CD14-positive monocyte (primary cell): Measurements from ENCODE around the gene UBE2N. TPM values are rescaled to one million over a fixed set of nuclear protein-coding genes. Genes with fewer than 3 reads are reported as not detected.

Experiments used
- DNase-seq, 3 donors: peaks; one replicate each; pipeline ENCODE4 v3.0.0-alpha.2; 2011 to 2022
- H2AFZ ChIP-seq: 2 replicates; pipeline ENCODE4 v1.6.0; 2012; ENCODE audit warnings: mild to moderate bottlenecking, low read depth, low read length, inconsistent platforms; ENCODE audit not compliant: insufficient read depth, poor library complexity, severe bottlenecking
- H3K27ac ChIP-seq, 2 donors: 1 replicate in 1 of 2; 2 replicates in 1 of 2; pipeline ENCODE4 v1.5.1; 2012 to 2013; ENCODE audit warnings: low read length in 2 of 2, control low read depth in 1 of 2, inconsistent platforms in 1 of 2, low read depth in 1 of 2, mild to moderate bottlenecking in 1 of 2
- H3K27me3 ChIP-seq, 2 donors: one replicate each; pipeline versions ENCODE4 v1.6.0 to v1.6.1; 2011 to 2013; ENCODE audit warnings: low read length in 2 of 2; ENCODE audit not compliant: control insufficient read depth in 2 of 2, insufficient read depth in 2 of 2
- H3K36me3 ChIP-seq, 2 donors: replicated peaks in 1 of 2; 1 replicate in 1 of 2; 2 replicates in 1 of 2; pipeline versions ENCODE4 v1.5.1 to v1.6.1; 2012 to 2013; ENCODE audit warnings: low read length in 2 of 2, control low read depth in 1 of 2, inconsistent platforms in 1 of 2, mild to moderate bottlenecking in 1 of 2; ENCODE audit not compliant: insufficient read depth in 2 of 2, control insufficient read depth in 1 of 2
- H3K4me1 ChIP-seq, 2 donors: 1 replicate in 1 of 2; 2 replicates in 1 of 2; pipeline versions ENCODE4 v1.5.1 to v1.6.1; 2012 to 2013; ENCODE audit warnings: low read length in 2 of 2, control low read depth in 1 of 2, inconsistent platforms in 1 of 2, mild to moderate bottlenecking in 1 of 2, moderate library complexity in 1 of 2; ENCODE audit not compliant: insufficient read depth in 2 of 2, control insufficient read depth in 1 of 2
- H3K4me2 ChIP-seq: replicated peaks from 2 replicates; pipeline ENCODE3; 2012; ENCODE audit warnings: low read length, moderate library complexity, mild to moderate bottlenecking; ENCODE audit not compliant: poor library complexity, severe bottlenecking; ENCODE audit errors: extremely low read depth
- H3K4me3 ChIP-seq, 3 experiments: fragments of 200-600 bp in 1 of 3; sonication (generic) in 1 of 3; replicated peaks in 1 of 3; 1 replicate in 2 of 3; 2 replicates in 1 of 3; pipeline ENCODE4 v1.5.1; 2011 to 2013; ENCODE audit warnings: low read length in 3 of 3, mild to moderate bottlenecking in 3 of 3, control low read depth in 2 of 3, low read depth in 2 of 3, inconsistent platforms in 1 of 3, moderate library complexity in 1 of 3
- H3K79me2 ChIP-seq: 2 replicates; pipeline ENCODE4 v1.6.0; 2012; ENCODE audit warnings: mild to moderate bottlenecking, control low read depth, inconsistent platforms, low read length, moderate library complexity; ENCODE audit not compliant: insufficient read depth
- H3K9ac ChIP-seq: 2 replicates; pipeline ENCODE4 v1.6.0; 2017; ENCODE audit warnings: low read length, mild to moderate bottlenecking; ENCODE audit not compliant: insufficient read depth, poor library complexity, severe bottlenecking
- H3K9me3 ChIP-seq, 2 donors: replicated peaks in 1 of 2; 1 replicate in 1 of 2; 2 replicates in 1 of 2; pipeline versions ENCODE4 v1.5.1 to v1.6.1; 2012 to 2013; ENCODE audit warnings: low read length in 2 of 2, control low read depth in 1 of 2; ENCODE audit not compliant: control insufficient read depth in 1 of 2, insufficient read depth in 1 of 2
- H4K20me1 ChIP-seq: 2 replicates; pipeline ENCODE4 v1.6.0; 2012; ENCODE audit warnings: mild to moderate bottlenecking, low read length, control low read depth, moderate library complexity; ENCODE audit not compliant: insufficient read depth
- H3K27ac Mint-ChIP-seq, 7 donors: one replicate each; pipeline ENCODE4 v1.8.0; 2020; ENCODE audit warnings: mild to moderate bottlenecking in 7 of 7, mixed read lengths in 7 of 7, moderate library complexity in 6 of 7, inconsistent platforms in 2 of 7
- H3K27me3 Mint-ChIP-seq, 3 donors: one replicate each; pipeline ENCODE4 v1.8.0; 2021 to 2022; ENCODE audit warnings: low read depth in 3 of 3, mild to moderate bottlenecking in 3 of 3, mixed read lengths in 3 of 3, moderate library complexity in 3 of 3, inconsistent platforms in 1 of 3
- H3K36me3 Mint-ChIP-seq, 2 donors: one replicate each; pipeline ENCODE4 v1.8.0; 2020; ENCODE audit warnings: mixed read lengths in 2 of 2, inconsistent platforms in 1 of 2, mild to moderate bottlenecking in 1 of 2
- H3K4me1 Mint-ChIP-seq: one replicate; pipeline ENCODE4 v1.8.0; 2020; ENCODE audit warnings: mild to moderate bottlenecking, mixed read lengths
- H3K4me3 Mint-ChIP-seq, 2 donors: one replicate each; pipeline ENCODE4 v1.8.0; 2020; ENCODE audit warnings: mild to moderate bottlenecking in 2 of 2, mixed read lengths in 2 of 2, moderate library complexity in 1 of 2
- H3K9me3 Mint-ChIP-seq, 7 donors: one replicate each; pipeline ENCODE4 v1.8.0; 2020 to 2022; ENCODE audit warnings: mixed read lengths in 7 of 7, mild to moderate bottlenecking in 6 of 7, moderate library complexity in 6 of 7, inconsistent platforms in 2 of 7
- WGBS: methylation state at CpG from one replicate; pipeline ENCODE4 v1.1.5; 2013; ENCODE audit warnings: missing lambda C conversion rate; ENCODE audit not compliant: insufficient coverage; 5-methylcytosine and 5-hydroxymethylcytosine counted together
- intact Hi-C, 2 donors: fragments of 100-400 bp; cut with micrococcal nuclease; formaldehyde crosslinking; loops; one replicate each; pipeline versions ENCODE4 v1.15.0 to v1.15.1; 2023
- polyA plus RNA-seq, 3 donors: library from polyadenylated mRNA; depleted of rRNA in 1 of 3; unstranded in 2 of 3; stranded (reverse) in 1 of 3; fragments of 300-500 nt in 2 of 3; fragments of >200 nt in 1 of 3; fragmentation: Illumina TruSeq in 2 of 3; gene quantifications; 1 replicate in 2 of 3; 2 replicates in 1 of 3; pipeline ENCODE4 v1.2.3, GENCODE V29; 2012 to 2021
- TF ChIP-seq, protein P1 (sequence below): fragments of 200-600 bp; IDR thresholded peaks from one replicate; pipeline ENCODE4 v1.8.0; 2022; ENCODE audit warnings: antibody characterized with exemption, mild to moderate bottlenecking

Gene UBE2N
- polyA plus RNA-seq, 3 donors = 31.2 to 119 (median 108) TPM

DNA sequence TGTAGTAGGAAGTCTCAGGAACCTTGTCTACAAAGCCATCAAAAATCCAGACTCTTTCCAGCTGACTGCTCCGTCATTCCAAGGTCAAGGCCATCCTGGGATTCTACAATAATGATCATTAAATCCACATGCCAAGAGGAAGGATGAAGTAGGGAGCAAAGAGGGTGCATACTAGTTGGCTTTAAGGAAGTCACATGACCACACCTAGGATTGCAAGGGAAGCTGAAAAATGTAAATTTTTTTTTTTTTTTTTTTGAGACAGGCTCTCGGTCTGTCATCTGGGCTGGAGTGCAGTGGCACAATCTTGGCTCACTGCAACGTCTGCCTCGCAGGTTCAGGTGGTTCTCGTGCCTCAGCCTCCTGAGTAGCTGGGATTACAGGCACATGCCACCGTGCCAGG lies 18.3 kb upstream of the UBE2N start:
- intact Hi-C loops = no loop called here
- peaks cover 0 to 2% (median 0%) of the 10 kb centered on the region in 7 donors for H3K9me3 Mint-ChIP-seq
- Histone ChIP-seq H3K9ac (no peak overlapping the region), H3K27me3 (no peaks in the 10 kb centered on the region), H3K4me2 (no peak overlapping the region), H4K20me1 (no peaks in the 10 kb centered on the region), H3K4me3 (no peak overlapping the region), H3K36me3 (no peaks in the 10 kb centered on the region), H3K4me1 (peaks cover 15 to 16% of the 10 kb centered on the region in 2 donors), H3K27ac (no peak overlapping the region), H3K79me2 (no peaks in the 10 kb centered on the region), H2AFZ (peak overlapping the region; percentile 33), H3K9me3 (no peaks in the 10 kb centered on the region)
- peaks cover 20% of the 10 kb centered on the region for H3K4me1 Mint-ChIP-seq
- TF ChIP-seq, protein P1, sequence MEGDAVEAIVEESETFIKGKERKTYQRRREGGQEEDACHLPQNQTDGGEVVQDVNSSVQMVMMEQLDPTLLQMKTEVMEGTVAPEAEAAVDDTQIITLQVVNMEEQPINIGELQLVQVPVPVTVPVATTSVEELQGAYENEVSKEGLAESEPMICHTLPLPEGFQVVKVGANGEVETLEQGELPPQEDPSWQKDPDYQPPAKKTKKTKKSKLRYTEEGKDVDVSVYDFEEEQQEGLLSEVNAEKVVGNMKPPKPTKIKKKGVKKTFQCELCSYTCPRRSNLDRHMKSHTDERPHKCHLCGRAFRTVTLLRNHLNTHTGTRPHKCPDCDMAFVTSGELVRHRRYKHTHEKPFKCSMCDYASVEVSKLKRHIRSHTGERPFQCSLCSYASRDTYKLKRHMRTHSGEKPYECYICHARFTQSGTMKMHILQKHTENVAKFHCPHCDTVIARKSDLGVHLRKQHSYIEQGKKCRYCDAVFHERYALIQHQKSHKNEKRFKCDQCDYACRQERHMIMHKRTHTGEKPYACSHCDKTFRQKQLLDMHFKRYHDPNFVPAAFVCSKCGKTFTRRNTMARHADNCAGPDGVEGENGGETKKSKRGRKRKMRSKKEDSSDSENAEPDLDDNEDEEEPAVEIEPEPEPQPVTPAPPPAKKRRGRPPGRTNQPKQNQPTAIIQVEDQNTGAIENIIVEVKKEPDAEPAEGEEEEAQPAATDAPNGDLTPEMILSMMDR = no peak
- peak in 1 of 3 donors; percentile 12 for DNase-seq
- H3K4me3 Mint-ChIP-seq = no peak overlapping the region
- 68% methylated on average over 4 of the region's 6 CpGs for WGBS
- H3K27me3 Mint-ChIP-seq = no peaks in the 10 kb centered on the region
- H3K36me3 Mint-ChIP-seq = no peaks in the 10 kb centered on the region
- H3K27ac Mint-ChIP-seq = peak overlapping the region in 1 of 7 donors; percentile 46

DNA sequence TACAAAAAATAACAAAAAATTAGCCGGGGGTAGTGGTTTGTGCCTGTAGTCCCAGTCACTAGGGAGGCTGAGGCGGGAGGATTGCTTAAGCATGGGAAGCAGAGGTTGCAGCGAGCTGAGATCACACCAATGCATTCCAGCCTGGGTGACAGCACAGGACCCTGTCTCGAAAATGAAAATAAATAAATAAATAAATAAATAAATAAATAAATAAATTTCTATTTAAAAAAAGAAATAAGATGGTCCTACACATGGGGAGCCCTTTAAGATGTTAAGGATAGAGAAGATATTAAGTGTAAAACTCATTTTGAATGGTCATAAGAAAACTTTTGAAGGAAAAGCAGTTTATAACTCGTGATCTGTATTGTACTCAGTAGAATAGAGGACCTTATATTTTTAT lies 17.4 kb upstream of the UBE2N start:
- Mint-ChIP-seq H3K9me3 (peaks cover 0 to 2% (median 0%) of the 10 kb centered on the region in 7 donors), H3K27ac (no peak overlapping the region), H3K27me3 (no peaks in the 10 kb centered on the region), H3K36me3 (no peaks in the 10 kb centered on the region), H3K4me3 (no peak overlapping the region), H3K4me1 (peaks cover 16% of the 10 kb centered on the region)
- TF ChIP-seq, protein P1 = no peak
- H4K20me1 ChIP-seq = no peaks in the 10 kb centered on the region
- no peak overlapping the region for H3K4me2 ChIP-seq
- DNase-seq = no peak
- WGBS = no CpG with 5 or more reads among the region's 5 CpGs
- H3K4me3 ChIP-seq = no peak overlapping the region
- H3K79me2 ChIP-seq = no peaks in the 10 kb centered on the region
- no peaks in the 10 kb centered on the region for H3K9me3 ChIP-seq
- H3K27me3 ChIP-seq = no peaks in the 10 kb centered on the region
- H3K27ac ChIP-seq = no peak overlapping the region
- intact Hi-C loops = no loop called here
- H3K4me1 ChIP-seq = peaks cover 15 to 16% of the 10 kb centered on the region in 2 donors
- no peaks in the 10 kb centered on the region for H3K36me3 ChIP-seq
- H2AFZ ChIP-seq = no peak overlapping the region
- H3K9ac ChIP-seq = no peak overlapping the region
